GM21528 (cell line): ENCODE measurements around the gene RSBN1L.
"Not testable (repeated sequence)": the region's sequence is repeated elsewhere in the genome, so short reads cannot be mapped to it uniquely, and the experiment has no call there.

Experiments used
- ATAC-seq: cut with Tn5 transposase; IDR thresholded peaks from one replicate; pipeline ENCODE4 v1.9.1; 2021; ENCODE audit warnings: mild to moderate bottlenecking, moderate library complexity; ENCODE audit not compliant: unreplicated experiment, low FRiP score

The RSBN1L gene

GRCh38 chr7:77687100-77687746 lies 9.0 kb upstream of the RSBN1L start:
- ATAC-seq, result no peak

- ATAC-seq, result no peak
These were observed 8.5 kb upstream of the RSBN1L start for GRCh38 chr7:77687747-77688144.

- no peak for ATAC-seq
These were observed 6.0 kb upstream of the RSBN1L start for GRCh38 chr7:77690289-77690688.

GRCh38 chr7:77691892-77692491 lies 4.3 kb upstream of the RSBN1L start:
- ATAC-seq, result no peak

GRCh38 chr7:77693830-77694583 lies 2.3 kb upstream of the RSBN1L start:
- no peak for ATAC-seq

GRCh38 chr7:77696643-77697534 lies 630 bp downstream of the RSBN1L start:
- peak; percentile 31 for ATAC-seq

GRCh38 chr7:77697535-77697831 lies 1.2 kb downstream of the RSBN1L start:
- ATAC-seq, result no peak

- no peak for ATAC-seq
These were observed 1.9 kb downstream of the RSBN1L start for GRCh38 chr7:77698042-77698625.

- ATAC-seq, result no peak
These were observed 2.8 kb downstream of the RSBN1L start for GRCh38 chr7:77699056-77699455.

GRCh38 chr7:77702513-77702912 lies 6.3 kb downstream of the RSBN1L start:
- no peak for ATAC-seq

GRCh38 chr7:77702968-77703472 lies 6.8 kb downstream of the RSBN1L start:
- no peak for ATAC-seq

GRCh38 chr7:77703669-77704068 lies 7.4 kb downstream of the RSBN1L start:
- ATAC-seq, result not testable (repeated sequence)

GRCh38 chr7:77707504-77707992 lies 11.3 kb downstream of the RSBN1L start:
- no peak for ATAC-seq

- no peak for ATAC-seq
These were observed 13.8 kb downstream of the RSBN1L start for GRCh38 chr7:77710067-77710466.

- no peak for ATAC-seq
These were observed 14.6 kb downstream of the RSBN1L start for GRCh38 chr7:77710861-77711260.

GRCh38 chr7:77714195-77714594 lies 17.9 kb downstream of the RSBN1L start:
- ATAC-seq, result no peak

GRCh38 chr7:77714931-77715330 lies 18.7 kb downstream of the RSBN1L start:
- not testable (repeated sequence) for ATAC-seq

- ATAC-seq, result no peak
These were observed 20.5 kb downstream of the RSBN1L start for GRCh38 chr7:77716804-77717203.

GRCh38 chr7:77717566-77717965 lies 21.3 kb downstream of the RSBN1L start:
- not testable (repeated sequence) for ATAC-seq

- no peak for ATAC-seq
These were observed 31.3 kb downstream of the RSBN1L start for GRCh38 chr7:77727527-77727926.
